B cell (primary cell): ENCODE measurements around the gene DACH1. TPM values are rescaled to one million over a fixed set of nuclear protein-coding genes. Genes with fewer than 3 reads are reported as not detected.

Experiments
- ATAC-seq: fragments of 200-7000 bp; cut with Tn5 transposase; one replicate; pipeline ENCODE4 v1.10.0; 2021; ENCODE audit warnings: low read depth, mild to moderate bottlenecking, moderate number of reproducible peaks, moderate library complexity
- CTCF ChIA-PET: fragments of 350-600 bp; sonication (Branson Sonifier 250); formaldehyde crosslinking; loops from one replicate; lab custom pipeline; 2021; ENCODE audit warnings: antibody characterized with exemption, inconsistent platforms; lab: Charles Lee
- POLR2A ChIA-PET: fragments of 350-600 bp; sonication (Branson Sonifier 250); formaldehyde crosslinking; loops from one replicate; lab custom pipeline; 2021; ENCODE audit warnings: antibody characterized with exemption; lab: Charles Lee
- DNase-seq: peaks from one replicate; pipeline ENCODE4 v3.0.0; 2013
- H2AFZ ChIP-seq: 2 replicates; pipeline ENCODE4 v1.6.1; 2012; ENCODE audit warnings: mild to moderate bottlenecking, low read depth, low read length; ENCODE audit not compliant: insufficient read depth, poor library complexity, severe bottlenecking
- H3K27ac ChIP-seq, 2 donors: 1 replicate in 1 of 2; 2 replicates in 1 of 2; pipeline ENCODE4 v1.5.1; 2012 to 2013; ENCODE audit warnings: low read length in 2 of 2, mild to moderate bottlenecking in 2 of 2, moderate library complexity in 1 of 2
- H3K27me3 ChIP-seq, 4 experiments: fragments of 200-600 bp in 1 of 4; sonication (generic) in 1 of 4; replicated peaks in 1 of 4; 1 replicate in 2 of 4; 2 replicates in 2 of 4; pipeline versions ENCODE4 v1.6.1 to v1.7.0; 2013 to 2016; ENCODE audit warnings: low read length in 3 of 4, mild to moderate bottlenecking in 2 of 4, mixed read lengths in 1 of 4, moderate library complexity in 1 of 4; ENCODE audit not compliant: insufficient read depth in 4 of 4, control insufficient read depth in 3 of 4; ENCODE audit errors: control extremely low read depth in 1 of 4
- H3K36me3 ChIP-seq, 2 experiments: replicated peaks in 1 of 2; 1 replicate in 1 of 2; 2 replicates in 1 of 2; pipeline versions ENCODE4 v1.6.1 to v1.7.1; 2013; ENCODE audit warnings: low read length in 1 of 2; ENCODE audit not compliant: insufficient read depth in 2 of 2, control insufficient read depth in 1 of 2; ENCODE audit errors: control extremely low read depth in 1 of 2, extremely low read depth in 1 of 2
- H3K4me1 ChIP-seq, 2 donors: fragments of 200-600 bp in 1 of 2; sonication (generic) in 1 of 2; 1 replicate in 1 of 2; 2 replicates in 1 of 2; pipeline versions ENCODE4 v1.5.1 to v1.6.1; 2013 to 2017; ENCODE audit warnings: low read length in 2 of 2; ENCODE audit not compliant: control insufficient read depth in 2 of 2, insufficient read depth in 2 of 2
- H3K4me2 ChIP-seq: replicated peaks from 2 replicates; pipeline ENCODE3; 2012; ENCODE audit warnings: mild to moderate bottlenecking, low read depth, low read length; ENCODE audit not compliant: poor library complexity, severe bottlenecking
- H3K4me3 ChIP-seq, 5 experiments: fragments of 200-600 bp in 1 of 5; sonication (generic) in 1 of 5; 1 replicate in 3 of 5; 2 replicates in 2 of 5; pipeline versions ENCODE4 v1.5.1 to v1.7.0; 2011 to 2016; ENCODE audit warnings: low read length in 4 of 5, mild to moderate bottlenecking in 4 of 5, low read depth in 2 of 5, control low read depth in 1 of 5, moderate library complexity in 1 of 5; ENCODE audit not compliant: insufficient read depth in 1 of 5; ENCODE audit errors: control extremely low read depth in 1 of 5, extremely low read depth in 1 of 5
- H3K79me2 ChIP-seq: fragments of 200-600 bp; sonication (generic); one replicate; pipeline ENCODE4 v1.6.0; 2016; ENCODE audit warnings: low read length; ENCODE audit not compliant: control insufficient read depth, insufficient read depth
- H3K9ac ChIP-seq: fragments of 200-600 bp; sonication (generic); 2 replicates; pipeline ENCODE4 v1.6.1; 2017; ENCODE audit warnings: mild to moderate bottlenecking, low read length, moderate library complexity
- H3K9me3 ChIP-seq, 3 donors: one replicate each; pipeline versions ENCODE4 v1.6.1 to v1.7.1; 2013; ENCODE audit warnings: low read length in 2 of 3; ENCODE audit not compliant: control insufficient read depth in 2 of 3, insufficient read depth in 1 of 3; ENCODE audit errors: control extremely low read depth in 1 of 3
- H4K20me1 ChIP-seq: 2 replicates; pipeline ENCODE4 v1.6.0; 2012; ENCODE audit warnings: mild to moderate bottlenecking, low read length; ENCODE audit not compliant: insufficient read depth, control insufficient read depth, poor library complexity, severe bottlenecking
- H3K27ac Mint-ChIP-seq: one replicate; pipeline ENCODE4 v1.8.0; 2021; ENCODE audit warnings: mixed read lengths
- H3K27me3 Mint-ChIP-seq: one replicate; pipeline ENCODE4 v1.8.0; 2021; ENCODE audit warnings: mixed read lengths
- H3K4me1 Mint-ChIP-seq: one replicate; pipeline ENCODE4 v1.8.0; 2021; ENCODE audit warnings: mixed read lengths
- H3K4me3 Mint-ChIP-seq: one replicate; pipeline ENCODE4 v1.8.0; 2021; ENCODE audit warnings: mixed read lengths
- H3K9me3 Mint-ChIP-seq: one replicate; pipeline ENCODE4 v1.8.0; 2022; ENCODE audit warnings: mixed read lengths; ENCODE audit not compliant: insufficient read depth
- EZH2 ChIP-seq: IDR thresholded peaks from 2 replicates; pipeline ENCODE4 v1.6.1; 2012; ENCODE audit warnings: borderline replicate concordance, low read depth, mild to moderate bottlenecking, moderate library complexity, low read length; ENCODE audit not compliant: insufficient read depth, poor library complexity, severe bottlenecking
- WGBS: methylation state at CpG from one replicate; pipeline ENCODE4 v1.1.5; 2013; ENCODE audit warnings: missing lambda C conversion rate; ENCODE audit not compliant: insufficient coverage; 5-methylcytosine and 5-hydroxymethylcytosine counted together
- intact Hi-C: fragments of 100-400 bp; cut with micrococcal nuclease; formaldehyde crosslinking; loops from one replicate; pipeline ENCODE4 v1.10.0; 2022
- polyA plus RNA-seq: library from polyadenylated mRNA; depleted of rRNA; stranded (reverse); fragments of >200 nt; gene quantifications from 2 replicates; pipeline ENCODE4 v1.2.3, GENCODE V29; 2012
- total RNA-seq, 2 donors: library from RNA; stranded (reverse); fragments of 120-200 nt in 1 of 2; gene quantifications; 1 replicate in 1 of 2; 2 replicates in 1 of 2; pipeline versions ENCODE4 v1.2.3 to v1.2.4, GENCODE V29; 2013 to 2022
- TF ChIP-seq, protein P1 (sequence below): fragments of 200-600 bp; IDR thresholded peaks from one replicate; pipeline ENCODE4 v1.8.0; 2022; ENCODE audit warnings: antibody characterized with exemption, mild to moderate bottlenecking

DACH1 gene
- total and polyA plus RNA-seq, 2 donors (not counting 1 experiment from before 2014, with no cell fraction given): not detected

DNA sequence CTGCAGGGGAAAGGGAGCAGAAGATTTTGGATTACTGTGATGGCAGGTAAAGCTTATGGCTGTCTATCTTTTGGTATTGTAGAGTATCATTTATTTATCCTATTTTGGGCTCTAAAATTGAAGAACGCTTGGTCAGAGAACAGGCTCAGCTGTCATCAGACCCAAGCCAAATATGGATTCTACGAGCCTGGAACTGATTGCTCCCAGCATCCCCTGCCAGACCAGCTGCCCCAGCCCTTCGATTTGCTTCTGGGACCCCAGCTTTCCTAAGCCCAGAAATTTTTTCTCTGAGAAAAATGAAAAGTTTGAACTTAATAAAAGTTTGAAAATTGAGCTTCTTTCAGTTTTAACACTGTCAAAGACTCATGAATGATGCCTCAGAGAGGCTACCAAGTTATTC lies 472.8 kb downstream of the DACH1 start:
- H3K4me3 Mint-ChIP-seq: no peak overlapping the region
- H3K9me3 Mint-ChIP-seq: no peaks in the 10 kb centered on the region
- Histone ChIP-seq H3K27me3 (no peaks in the 10 kb centered on the region), H4K20me1 (no peaks in the 10 kb centered on the region), H3K4me3 (no peak overlapping the region), H3K36me3 (no peaks in the 10 kb centered on the region), H3K9me3 (peaks cover 0 to 2% (median 0%) of the 10 kb centered on the region in 3 donors), H3K4me2 (no peak overlapping the region), H3K4me1 (no peaks in the 10 kb centered on the region), H3K9ac (no peak overlapping the region), H3K27ac (no peak overlapping the region), H3K79me2 (no peaks in the 10 kb centered on the region), H2AFZ (no peak overlapping the region)
- ATAC-seq (no peak), DNase-seq (no peak)
- no peaks in the 10 kb centered on the region for H3K4me1 Mint-ChIP-seq
- CTCF ChIA-PET: no interaction called here
- H3K27me3 Mint-ChIP-seq: no peaks in the 10 kb centered on the region
- intact Hi-C loops: no loop called here
- TF ChIP-seq EZH2: no peak
- TF ChIP-seq, protein P1, sequence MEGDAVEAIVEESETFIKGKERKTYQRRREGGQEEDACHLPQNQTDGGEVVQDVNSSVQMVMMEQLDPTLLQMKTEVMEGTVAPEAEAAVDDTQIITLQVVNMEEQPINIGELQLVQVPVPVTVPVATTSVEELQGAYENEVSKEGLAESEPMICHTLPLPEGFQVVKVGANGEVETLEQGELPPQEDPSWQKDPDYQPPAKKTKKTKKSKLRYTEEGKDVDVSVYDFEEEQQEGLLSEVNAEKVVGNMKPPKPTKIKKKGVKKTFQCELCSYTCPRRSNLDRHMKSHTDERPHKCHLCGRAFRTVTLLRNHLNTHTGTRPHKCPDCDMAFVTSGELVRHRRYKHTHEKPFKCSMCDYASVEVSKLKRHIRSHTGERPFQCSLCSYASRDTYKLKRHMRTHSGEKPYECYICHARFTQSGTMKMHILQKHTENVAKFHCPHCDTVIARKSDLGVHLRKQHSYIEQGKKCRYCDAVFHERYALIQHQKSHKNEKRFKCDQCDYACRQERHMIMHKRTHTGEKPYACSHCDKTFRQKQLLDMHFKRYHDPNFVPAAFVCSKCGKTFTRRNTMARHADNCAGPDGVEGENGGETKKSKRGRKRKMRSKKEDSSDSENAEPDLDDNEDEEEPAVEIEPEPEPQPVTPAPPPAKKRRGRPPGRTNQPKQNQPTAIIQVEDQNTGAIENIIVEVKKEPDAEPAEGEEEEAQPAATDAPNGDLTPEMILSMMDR: no peak
- no peak overlapping the region for H3K27ac Mint-ChIP-seq
- POLR2A ChIA-PET: no interaction called here
- WGBS: 78% methylated on average over 2 of the region's 3 CpGs
